PC-3 (cell line): ENCODE measurements around the gene MYO5C.

Source experiments
- CTCF ChIP-seq: fragments of 300-600 bp; sonication (generic); conservative IDR thresholded peaks from 2 replicates; pipeline ENCODE4 v1.5.1; 2017; ENCODE audit warnings: antibody characterized with exemption, low read depth, mild to moderate bottlenecking, low read length
- EZH2phosphoT487 ChIP-seq: fragments of 300-600 bp; sonication (generic); IDR thresholded peaks from 2 replicates; pipeline ENCODE4 v1.6.1; 2018; ENCODE audit warnings: mild to moderate bottlenecking, antibody characterized with exemption, low read length, borderline replicate concordance

GRCh38 chr15:52221730-52222129 lies 73.9 kb downstream of the MYO5C start:
- TF ChIP-seq EZH2phosphoT487 (no peak), CTCF (no peak)
